ENCODE results near the gene HIGD1C.
"Not testable (repeated sequence)": the region's sequence is repeated elsewhere in the genome, so short reads cannot be mapped to it uniquely, and the experiment has no call there.

The HIGD1C gene

DNA sequence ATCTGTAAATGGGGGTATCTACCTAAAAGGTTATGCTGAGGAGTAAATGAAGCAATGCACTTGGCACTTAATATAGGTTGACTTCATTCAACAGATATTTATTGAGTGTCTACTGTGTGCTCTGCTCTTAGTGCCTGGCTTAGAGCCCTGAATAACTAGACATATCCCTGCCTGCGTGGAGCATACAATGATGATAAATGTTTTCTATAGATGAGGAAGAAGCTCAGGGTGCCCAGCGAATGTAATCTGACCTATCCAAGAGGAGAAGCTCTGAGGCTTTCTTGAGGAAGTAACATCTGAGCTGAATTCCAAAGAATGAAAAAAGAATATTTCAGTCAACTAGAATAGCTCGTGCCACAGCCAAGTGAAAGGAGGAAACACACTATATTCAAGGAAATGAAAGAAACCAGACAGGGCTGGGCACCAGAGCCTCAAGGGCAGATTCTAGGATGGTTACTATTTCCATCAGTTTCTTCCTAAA lies 17.9 kb upstream of the HIGD1C start:
- DNase-seq: no peak

GRCh38 chr12:50934981-50935807 lies 17.1 kb upstream of the HIGD1C start:
- no peak for DNase-seq

DNA sequence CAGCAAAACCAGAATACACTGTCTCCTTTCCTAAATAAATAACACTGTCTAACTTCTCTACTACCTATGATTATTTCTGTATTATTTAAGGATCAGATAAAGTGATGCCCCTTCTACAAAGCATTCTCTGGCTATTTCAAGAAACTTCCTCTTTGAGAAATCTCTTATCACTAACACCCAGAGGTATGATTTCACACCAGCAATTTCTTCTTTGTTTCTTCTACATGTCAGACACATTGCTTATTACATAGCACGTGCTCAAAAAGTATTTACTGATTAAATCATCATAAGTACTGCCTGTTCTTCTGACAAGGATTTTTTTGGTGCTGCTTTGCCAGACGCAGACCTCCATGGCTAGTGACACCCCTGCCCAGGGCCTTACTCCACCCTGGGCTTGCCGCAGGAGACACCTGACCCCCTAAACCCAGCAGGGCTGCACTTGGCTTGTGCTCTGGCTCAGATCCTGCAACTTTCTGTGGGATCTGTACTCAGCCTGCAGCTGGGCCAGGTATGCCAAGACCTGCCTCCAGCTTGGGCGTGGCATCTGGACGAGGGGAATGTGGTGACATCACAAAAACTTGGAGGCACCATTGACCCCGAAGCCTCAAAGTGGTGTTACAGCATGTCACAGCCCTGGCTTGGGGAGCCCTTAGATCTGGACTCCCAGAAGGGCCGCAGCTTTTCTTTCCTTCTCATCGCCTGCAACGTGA lies 15.4 kb upstream of the HIGD1C start:
- no peak for DNase-seq

DNA sequence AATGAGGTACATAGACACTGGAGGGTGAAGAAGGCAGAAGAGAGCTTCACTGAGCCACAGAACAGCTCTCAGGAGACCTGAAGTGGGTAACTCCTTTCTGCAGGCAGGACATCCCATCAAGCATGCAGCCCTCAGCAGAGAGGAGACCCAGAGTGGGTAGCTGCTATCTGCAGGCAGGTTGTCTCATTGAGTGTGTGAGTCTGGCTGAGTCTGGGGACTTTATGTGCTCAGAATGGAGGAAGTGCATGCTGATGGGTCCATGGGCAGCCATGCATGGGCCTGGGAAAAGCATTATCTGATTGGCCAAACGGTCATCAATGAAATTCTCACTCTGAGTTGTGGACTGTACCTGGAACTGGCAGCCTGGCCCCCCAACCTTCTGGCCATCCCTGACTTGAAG lies 14.7 kb upstream of the HIGD1C start:
- DNase-seq: no peak

DNA sequence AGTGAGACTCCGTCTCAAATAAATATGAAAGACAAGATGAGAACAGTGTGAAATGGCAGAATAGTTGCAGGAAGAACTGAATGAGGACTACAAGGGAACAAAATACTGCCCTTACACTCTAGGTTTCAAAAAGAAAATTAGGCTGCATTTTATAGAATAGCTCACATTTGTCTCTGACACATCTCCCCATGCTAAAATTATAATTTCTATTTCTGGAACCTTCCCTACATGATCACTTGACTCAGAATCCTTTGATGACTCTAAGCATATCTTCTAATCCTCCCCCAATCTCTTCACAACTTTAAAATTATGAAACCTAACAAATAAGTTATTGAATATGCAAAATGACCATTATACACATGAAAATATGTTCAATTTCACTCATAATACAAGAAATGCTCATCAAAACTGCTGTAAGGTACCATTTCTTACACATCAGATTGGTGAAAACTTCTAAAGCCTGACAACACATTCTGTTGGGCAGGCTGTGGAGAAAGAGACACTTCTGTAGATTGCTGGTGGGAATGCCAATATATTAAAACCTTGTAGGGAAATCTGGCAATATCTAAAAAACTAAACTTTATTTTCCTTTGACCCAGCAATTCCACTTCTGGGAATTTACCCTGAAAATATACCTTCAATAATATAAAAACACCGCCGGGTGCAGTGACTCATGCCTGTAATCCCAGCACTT lies 4.3 kb upstream of the HIGD1C start:
- DNase-seq: no peak

DNA sequence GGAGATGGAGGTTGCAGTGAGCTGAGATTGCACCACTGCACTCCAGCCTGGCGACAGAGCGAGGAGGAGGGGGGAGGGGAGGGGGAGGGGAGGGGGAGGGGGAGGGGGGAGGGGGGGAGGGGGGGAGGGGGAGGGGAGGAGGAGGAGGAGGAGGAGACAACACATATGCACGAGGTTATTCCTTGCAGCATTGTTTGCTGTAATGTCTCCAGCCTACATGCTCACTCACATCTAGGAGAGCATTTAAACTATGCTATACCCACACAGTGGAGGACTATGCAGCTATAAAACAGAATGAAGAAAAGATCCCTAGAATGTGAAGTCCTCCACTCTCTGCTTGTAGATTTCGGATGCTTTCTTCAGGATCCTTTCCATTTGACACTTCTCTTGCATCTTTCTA lies 3.5 kb upstream of the HIGD1C start:
- no peak for DNase-seq

GRCh38 chr12:50949801-50950302 lies 2.5 kb upstream of the HIGD1C start:
- no peak for DNase-seq

GRCh38 chr12:50951112-50951511 lies 1.2 kb upstream of the HIGD1C start:
- DNase-seq: no peak

- DNase-seq: no peak
Observed at GRCh38 chr12:50953047-50953446, 703 bp downstream of the HIGD1C start.

DNA sequence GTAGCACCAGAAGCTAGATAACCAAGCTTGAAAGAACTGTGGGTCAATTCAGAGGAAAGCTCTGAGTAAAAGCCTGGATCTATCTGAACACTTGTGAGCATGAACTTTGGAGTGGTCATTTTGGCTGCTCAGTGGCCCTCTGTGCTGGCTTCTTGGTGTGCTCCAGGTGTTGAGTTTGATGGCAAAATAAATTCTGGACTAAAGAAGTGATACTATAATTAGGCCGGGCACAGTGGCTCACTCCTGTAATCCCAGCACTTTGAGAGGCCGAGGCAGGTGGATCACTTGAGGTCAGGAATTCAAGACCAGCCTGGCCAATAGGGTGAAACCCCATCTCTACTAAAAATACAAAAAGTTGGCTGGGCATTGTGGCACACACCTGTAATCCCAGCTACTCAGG lies 2.4 kb downstream of the HIGD1C start:
- DNase-seq: not testable (repeated sequence)

DNA sequence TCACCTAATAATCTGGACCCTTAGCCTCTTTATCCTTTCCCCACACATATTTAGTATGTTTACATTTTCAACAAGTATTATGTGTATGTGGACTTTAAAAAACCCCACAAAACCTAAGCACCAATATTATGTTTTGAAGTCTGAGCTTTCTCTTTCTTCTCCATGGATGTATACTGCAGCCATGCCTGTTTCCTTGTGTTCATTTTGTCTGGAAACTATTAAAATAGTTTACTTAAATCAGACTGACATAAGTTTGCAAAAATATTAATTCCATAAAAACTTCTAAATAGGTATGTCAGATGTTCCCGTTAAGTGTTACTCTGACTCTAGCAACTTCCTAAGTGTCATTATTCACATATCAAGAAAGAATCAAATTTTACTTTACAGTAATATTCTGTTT lies 2.9 kb downstream of the HIGD1C start:
- no peak for DNase-seq

DNA sequence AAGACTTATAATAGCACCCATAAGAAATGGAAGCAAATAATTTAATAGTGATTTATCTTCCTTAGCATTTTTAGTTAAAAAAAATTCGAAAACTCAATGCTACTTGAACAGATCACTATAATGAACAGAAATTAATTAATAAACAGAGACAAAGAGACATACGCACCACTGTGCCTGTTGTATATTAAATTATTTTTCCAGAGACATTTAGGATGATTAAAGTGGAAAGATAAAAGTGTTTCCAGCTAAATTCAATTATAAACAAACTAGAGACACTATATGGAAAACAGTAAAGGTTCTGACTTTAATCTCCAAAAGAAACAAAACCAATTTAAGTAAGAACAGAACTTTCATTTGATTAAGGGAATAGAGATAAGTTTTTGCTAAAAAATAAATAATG lies 3.4 kb downstream of the HIGD1C start:
- DNase-seq: no peak

DNA sequence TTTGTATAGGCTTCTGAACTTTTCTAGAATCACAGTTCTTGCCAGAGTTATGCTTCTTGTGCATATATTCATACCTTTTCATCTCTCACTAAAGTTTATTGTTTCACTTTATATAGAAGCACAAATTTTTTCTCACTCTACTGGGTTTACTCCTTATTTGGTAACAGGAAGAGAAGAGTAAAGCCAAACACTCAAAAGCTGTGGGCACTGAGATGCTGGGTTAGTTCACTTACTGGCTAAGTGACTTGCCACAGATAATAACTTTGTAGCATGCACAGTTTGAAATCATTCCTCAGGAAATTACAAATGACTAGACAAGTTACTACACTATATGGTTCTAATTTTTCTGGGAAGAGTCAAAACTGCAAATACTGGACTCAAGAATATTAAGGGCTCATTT lies 7.8 kb downstream of the HIGD1C start:
- no peak for DNase-seq

DNA sequence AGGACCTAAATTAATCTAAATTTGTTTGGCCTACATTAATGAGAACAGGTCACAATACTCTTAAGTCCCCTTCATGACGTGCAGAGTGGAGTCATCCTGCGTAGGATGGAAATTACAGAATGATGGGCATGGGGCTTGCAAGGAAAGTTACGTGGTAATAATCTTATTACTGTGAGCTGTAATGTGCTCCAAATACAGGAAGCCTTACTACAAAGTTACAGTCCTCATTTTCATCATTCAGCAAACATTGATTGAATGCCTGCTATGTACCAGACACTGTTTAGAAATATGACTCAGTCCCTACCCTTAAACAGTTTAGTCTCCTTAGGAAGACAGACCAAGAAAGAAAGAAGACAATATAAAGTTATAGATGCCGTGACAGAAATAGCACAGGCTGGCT lies 9.4 kb downstream of the HIGD1C start:
- no peak for DNase-seq

GRCh38 chr12:50964432-50964831 lies 12.1 kb downstream of the HIGD1C start:
- DNase-seq: no peak

DNA sequence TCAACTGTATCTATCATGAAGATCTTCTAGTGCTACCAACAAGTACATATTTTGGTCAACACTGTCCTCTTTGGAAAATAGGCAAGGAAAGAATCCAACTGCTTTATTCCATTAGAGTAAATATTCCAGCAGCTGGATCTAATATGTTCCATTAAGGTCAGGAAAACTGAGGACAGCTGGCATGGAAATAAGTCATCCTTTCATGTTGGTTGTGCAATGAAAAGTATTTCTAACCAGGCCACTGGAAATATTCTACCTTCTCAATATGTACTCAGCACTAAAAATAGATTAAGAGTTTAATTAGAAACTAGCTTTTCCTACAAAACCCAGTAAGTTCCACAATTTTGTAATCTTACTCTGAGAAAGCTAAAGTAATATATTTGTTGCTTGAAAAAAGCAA lies 19.6 kb downstream of the HIGD1C start:
- DNase-seq: no peak

DNA sequence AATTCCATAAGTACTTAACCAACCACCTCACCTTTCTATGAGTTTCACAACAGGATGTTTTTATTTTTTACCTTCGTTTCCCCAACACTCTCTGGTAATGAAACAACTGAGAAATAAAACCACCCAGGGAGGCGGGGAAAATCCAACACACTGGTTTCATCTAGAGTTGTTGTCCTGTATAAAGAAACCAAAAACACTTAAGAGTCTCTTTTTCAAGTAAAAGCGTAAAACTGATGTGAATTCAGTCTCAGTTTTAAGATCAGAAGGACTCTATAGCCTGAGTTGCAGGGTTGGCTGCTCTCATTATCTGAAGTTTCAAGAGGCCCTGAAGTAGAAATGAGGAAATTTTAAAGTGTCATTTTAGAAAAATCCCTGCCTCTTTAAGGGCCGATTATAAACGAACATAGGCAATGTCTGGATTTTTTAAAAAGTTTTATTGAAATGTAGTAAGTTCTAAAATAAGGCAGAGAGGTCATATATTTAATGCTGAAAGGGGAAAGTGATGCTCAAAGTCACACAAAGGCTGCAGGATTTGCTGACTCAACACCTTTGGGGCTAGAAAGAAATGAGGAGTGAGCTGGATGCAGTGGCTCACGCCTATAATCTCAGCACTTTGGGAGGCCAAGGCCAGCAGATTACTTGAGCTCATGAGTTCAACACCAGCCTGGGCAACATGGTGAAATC lies 27.2 kb downstream of the HIGD1C start:
- peak; percentile 8 for DNase-seq

GRCh38 chr12:50980545-50980944 lies 28.2 kb downstream of the HIGD1C start:
- DNase-seq: no peak

DNA sequence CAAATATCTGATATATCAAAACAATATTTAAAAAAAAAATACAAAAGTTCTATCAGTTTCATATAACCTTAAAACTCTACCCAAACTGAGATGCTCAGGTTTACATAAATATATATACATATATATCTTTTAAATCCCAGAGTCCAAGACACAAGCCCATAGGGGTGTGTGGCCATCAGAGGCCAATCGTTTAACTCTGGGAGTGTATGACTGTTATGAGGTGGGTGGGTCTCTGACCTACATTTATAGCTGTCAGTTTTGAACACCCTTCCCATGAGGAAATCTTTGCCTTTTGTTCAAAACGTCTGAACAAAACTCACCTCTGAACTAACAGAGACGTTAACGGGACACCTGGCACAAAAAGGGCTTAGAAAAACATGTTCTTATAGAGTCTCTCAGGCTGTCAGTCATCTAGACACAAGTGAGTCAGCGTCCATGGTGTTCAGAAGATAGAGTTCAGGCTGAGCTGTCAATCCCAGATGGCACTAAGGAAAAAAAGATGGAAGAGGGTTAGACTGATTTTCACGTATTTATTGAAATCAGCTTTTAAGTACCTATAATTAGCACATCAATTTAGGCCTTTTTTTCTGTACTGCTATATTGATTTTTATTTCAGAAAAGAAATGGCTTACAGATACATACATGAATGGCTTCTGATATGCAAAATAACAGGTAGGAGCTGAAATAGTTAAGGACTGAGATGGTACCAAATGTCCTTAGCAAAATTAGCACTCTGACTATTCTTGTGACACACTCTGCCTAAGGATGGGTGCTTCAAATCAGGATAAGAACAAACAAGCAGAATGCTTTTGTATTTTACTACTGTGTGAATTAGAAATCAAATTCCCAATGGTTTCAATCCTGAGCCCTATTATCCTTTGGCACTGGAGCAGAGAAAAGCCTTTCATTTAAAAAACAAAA lies 29.2 kb downstream of the HIGD1C start:
- DNase-seq: no peak

GRCh38 chr12:50984586-50985298 lies 32.4 kb downstream of the HIGD1C start:
- no peak for DNase-seq

DNA sequence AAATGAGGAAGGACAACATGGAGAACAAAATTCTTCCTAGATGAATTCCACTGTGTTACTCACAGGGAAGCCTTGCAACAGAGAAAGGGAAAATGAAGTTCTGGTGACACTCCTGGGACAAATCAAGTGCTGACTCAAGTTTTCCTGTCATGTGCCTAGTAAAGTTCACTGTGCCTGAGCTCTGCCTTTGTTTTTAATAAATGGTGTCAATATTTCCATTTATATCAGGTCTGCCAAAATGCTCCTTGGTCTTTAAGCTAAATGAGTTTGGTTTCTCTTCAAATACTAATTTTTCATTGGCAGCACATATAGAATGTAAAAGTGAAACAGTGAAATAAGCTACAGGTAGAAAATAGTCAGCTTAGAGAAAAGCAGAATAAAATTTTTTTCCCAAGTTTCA lies 33.0 kb downstream of the HIGD1C start:
- DNase-seq: no peak

Measured in CD4-positive, alpha-beta T cell treated with Interleukin-21 for 1 hour (primary cell).